Measurements from ENCODE around the gene CRABP2.

The CRABP2 gene

DNA sequence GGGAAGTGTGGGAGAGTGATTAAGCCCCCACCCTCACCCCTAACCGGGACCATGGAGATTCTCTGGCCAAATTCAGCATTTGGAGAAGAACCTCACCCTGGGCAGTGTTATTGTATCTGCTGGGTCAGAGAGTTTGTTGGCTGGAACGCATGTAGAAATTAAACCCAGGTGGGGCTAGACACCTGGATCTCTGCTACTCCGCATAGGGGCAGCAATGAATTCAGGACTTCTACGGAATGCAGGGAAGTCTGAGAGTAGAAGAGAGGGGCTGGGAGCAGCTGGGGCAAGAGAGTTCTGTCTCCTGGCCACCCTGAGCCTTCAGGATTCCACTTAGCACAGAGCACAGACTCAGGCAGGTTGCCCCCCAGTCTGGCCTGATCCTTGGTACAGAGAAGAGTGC is 3.6 kb upstream of the CRABP2 start:
- Histone ChIP-seq H3K4me2 (ENCODE audit: low read depth, low read length, poor library complexity, severe bottlenecking) (no peak overlapping the region), H4K20me1 (ENCODE audit: low read depth, low read length) (no peaks in the 10 kb centered on the region), H3K9me2 (replicated peaks; ENCODE audit: insufficient read depth, low read length) (no peaks in the 10 kb centered on the region), H3K36me3 (ENCODE audit: low read length) (no peaks in the 10 kb centered on the region), H3K9me3 (ENCODE audit: insufficient read depth, low read length) (no peaks in the 10 kb centered on the region), H3K4me3 (ENCODE audit: insufficient read depth, low read length, poor library complexity, severe bottlenecking) (no peak overlapping the region), H3K27ac (ENCODE audit: low read depth, low read length) (no peak overlapping the region), H3K27me3 (ENCODE audit: low read length) (no peaks in the 10 kb centered on the region), H2AFZ (ENCODE audit: low read depth, low read length, severe bottlenecking) (no peak overlapping the region), H3K79me2 (ENCODE audit: insufficient read depth, low read length) (no peaks in the 10 kb centered on the region), H3K9ac (ENCODE audit: low read length) (no peak overlapping the region), H3F3A (ENCODE audit: insufficient read depth) (no peaks in the 10 kb centered on the region)
- TF ChIP-seq CTCF (IDR thresholded peaks at IDR 0.05; ENCODE audit: insufficient read depth, low read length, poor library complexity, severe bottlenecking) (no peak), EZH2phosphoT487 (conservative IDR thresholded peaks at IDR 0.05; ENCODE audit: low read length) (no peak)

DNA sequence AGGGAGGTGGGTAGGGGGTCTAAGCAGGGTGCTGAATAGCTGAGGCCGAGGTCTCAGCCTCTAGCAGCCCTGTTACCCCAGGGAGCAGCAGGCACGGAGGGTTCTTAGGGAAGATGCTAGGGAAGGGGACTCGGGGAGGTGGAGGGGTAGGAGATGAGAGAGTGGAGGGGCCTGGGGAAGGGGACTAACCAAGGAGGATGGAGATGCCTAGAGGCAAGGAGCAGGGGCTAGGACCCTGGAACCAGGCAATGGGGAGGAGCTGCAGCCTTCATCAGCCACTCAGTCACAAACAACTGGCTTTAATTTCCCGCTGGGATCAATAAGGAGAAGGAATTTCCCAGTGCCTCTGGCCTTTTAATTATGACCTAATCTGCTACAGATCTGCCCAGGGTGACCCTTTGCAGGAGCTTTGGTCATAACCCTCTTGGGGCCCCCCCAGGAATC is 2.9 kb upstream of the CRABP2 start:
- Histone ChIP-seq H4K20me1 (ENCODE audit: low read depth, low read length) (no peaks in the 10 kb centered on the region), H3F3A (ENCODE audit: insufficient read depth) (no peaks in the 10 kb centered on the region)
- TF ChIP-seq CTCF (IDR thresholded peaks at IDR 0.05; ENCODE audit: insufficient read depth, low read length, poor library complexity, severe bottlenecking) (no peak), EZH2phosphoT487 (conservative IDR thresholded peaks at IDR 0.05; ENCODE audit: low read length) (no peak)

DNA sequence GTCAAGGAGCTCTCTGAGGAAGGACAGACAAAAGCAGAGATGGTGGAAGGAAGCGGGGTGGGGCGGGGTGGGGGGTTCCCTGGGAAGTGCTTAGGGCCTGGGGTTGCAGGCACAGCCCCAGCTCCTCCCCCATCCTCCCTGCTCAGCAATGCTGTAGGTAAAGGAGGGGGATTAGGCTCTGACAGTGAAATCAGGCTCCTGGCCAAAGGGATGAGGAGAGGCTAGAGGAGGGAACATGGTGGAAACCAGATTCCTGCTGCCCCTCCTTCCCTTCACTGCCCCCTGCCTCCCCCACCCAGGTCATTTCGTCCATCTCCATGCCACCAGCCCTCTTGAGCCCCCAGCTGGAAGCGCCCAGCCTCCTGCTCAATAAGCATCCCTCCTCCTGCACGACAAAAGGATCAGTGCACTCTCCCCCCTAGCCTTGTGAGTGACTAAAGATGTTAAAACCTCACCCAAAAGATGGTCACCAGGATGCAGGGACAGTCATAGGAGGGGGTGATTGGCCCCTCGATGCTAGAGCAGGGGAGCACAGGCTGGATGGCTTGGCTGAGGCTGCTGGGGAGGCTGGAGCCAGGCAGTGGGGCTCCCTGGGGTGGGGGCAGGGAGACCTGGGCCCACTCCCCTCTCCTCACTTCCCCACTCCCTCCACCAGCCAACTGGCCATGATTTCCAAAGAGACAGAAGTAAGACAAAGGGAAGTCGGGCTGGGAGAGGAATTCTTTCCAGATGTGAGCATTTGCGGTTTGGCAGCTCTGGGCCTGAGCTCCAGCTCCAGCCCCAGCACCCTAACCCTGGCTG is 2.2 kb upstream of the CRABP2 start:
- H3K27ac ChIP-seq (ENCODE audit: low read depth, low read length) = no peak overlapping the region
- no peak overlapping the region for H3K9ac ChIP-seq (ENCODE audit: low read length)
- no peak overlapping the region for H3K4me3 ChIP-seq (ENCODE audit: insufficient read depth, low read length, poor library complexity, severe bottlenecking)

More for the DNA sequence above, 2.9 kb upstream of the CRABP2 start:
- no peak overlapping the region for H3K9ac ChIP-seq (ENCODE audit: low read length)
- H3K4me2 ChIP-seq (ENCODE audit: low read depth, low read length, poor library complexity, severe bottlenecking) = no peak overlapping the region
- no peaks in the 10 kb centered on the region for H3K9me2 ChIP-seq (replicated peaks; ENCODE audit: insufficient read depth, low read length)
- H3K9me3 ChIP-seq (ENCODE audit: insufficient read depth, low read length) = no peaks in the 10 kb centered on the region
- no peaks in the 10 kb centered on the region for H3K79me2 ChIP-seq (ENCODE audit: insufficient read depth, low read length)
- no peaks in the 10 kb centered on the region for H3K36me3 ChIP-seq (ENCODE audit: low read length)
- H2AFZ ChIP-seq (ENCODE audit: low read depth, low read length, severe bottlenecking) = no peak overlapping the region
- no peak overlapping the region for H3K27ac ChIP-seq (ENCODE audit: low read depth, low read length)
- no peak overlapping the region for H3K4me3 ChIP-seq (ENCODE audit: insufficient read depth, low read length, poor library complexity, severe bottlenecking)
- H3K27me3 ChIP-seq (ENCODE audit: low read length) = no peaks in the 10 kb centered on the region

More for the DNA sequence above, 2.2 kb upstream of the CRABP2 start:
- Histone ChIP-seq H3K27me3 (ENCODE audit: low read length) (no peaks in the 10 kb centered on the region), H3K4me2 (ENCODE audit: low read depth, low read length, poor library complexity, severe bottlenecking) (no peak overlapping the region), H3K9me3 (ENCODE audit: insufficient read depth, low read length) (no peaks in the 10 kb centered on the region), H3K9me2 (replicated peaks; ENCODE audit: insufficient read depth, low read length) (no peaks in the 10 kb centered on the region), H3K36me3 (ENCODE audit: low read length) (no peaks in the 10 kb centered on the region), H3K79me2 (ENCODE audit: insufficient read depth, low read length) (no peaks in the 10 kb centered on the region), H2AFZ (ENCODE audit: low read depth, low read length, severe bottlenecking) (no peak overlapping the region), H3F3A (ENCODE audit: insufficient read depth) (no peaks in the 10 kb centered on the region), H4K20me1 (ENCODE audit: low read depth, low read length) (no peaks in the 10 kb centered on the region)
- TF ChIP-seq EZH2phosphoT487 (conservative IDR thresholded peaks at IDR 0.05; ENCODE audit: low read length) = no peak
- no peak for TF ChIP-seq CTCF (IDR thresholded peaks at IDR 0.05; ENCODE audit: insufficient read depth, low read length, poor library complexity, severe bottlenecking)

Data from SU-DHL-6 (cell line).